Measurements from ENCODE around the gene PLEKHM1.

Gene PLEKHM1

GRCh38 chr17:45395569-45396415, 94.7 kb downstream of the PLEKHM1 start:
- DNase-seq = no peak

- no peak for DNase-seq
Measured at GRCh38 chr17:45394913-45395568, 95.5 kb downstream of the PLEKHM1 start.

GRCh38 chr17:45394564-45394912, 96.0 kb downstream of the PLEKHM1 start:
- no peak for DNase-seq

GRCh38 chr17:45394091-45394490, 96.4 kb downstream of the PLEKHM1 start:
- DNase-seq = no peak

- DNase-seq = no peak
Measured at GRCh38 chr17:45393411-45393810, 97.1 kb downstream of the PLEKHM1 start.

GRCh38 chr17:45391918-45392317, 98.6 kb downstream of the PLEKHM1 start:
- no peak for DNase-seq

- DNase-seq = no peak
Measured at GRCh38 chr17:45391291-45391690, 99.2 kb downstream of the PLEKHM1 start.

GRCh38 chr17:45389354-45389753, 101.2 kb downstream of the PLEKHM1 start:
- no peak for DNase-seq

- DNase-seq = no peak
Measured at GRCh38 chr17:45388604-45389325, 101.8 kb downstream of the PLEKHM1 start.

GRCh38 chr17:45387739-45388138, 102.8 kb downstream of the PLEKHM1 start:
- DNase-seq = no peak

GRCh38 chr17:45386178-45386577, 104.3 kb downstream of the PLEKHM1 start:
- DNase-seq = no peak
